A673 (cell line): ENCODE measurements around the gene PARP8. TPM values are rescaled to one million over a fixed set of nuclear protein-coding genes. Genes with fewer than 3 reads are reported as not detected.

ENCODE experiments used
- BruUV-seq: library from RNA; stranded (reverse); fragments of 400-500 nt; replicated peaks from 2 replicates; lab custom pipeline; 2021; lab: Mats Ljungman, UMichigan
- CTCF ChIA-PET: fragments of 300-600 bp; sonication (Branson Sonifier 250); formaldehyde crosslinking; loops from one replicate; lab custom pipeline; 2022; ENCODE audit warnings: antibody characterized with exemption; lab: Charles Lee
- POLR2A ChIA-PET: fragments of 300-600 bp; sonication (Branson Sonifier 250); formaldehyde crosslinking; loops from one replicate; lab custom pipeline; 2022; ENCODE audit warnings: antibody characterized with exemption; ENCODE audit not compliant: low non-redundant PET; lab: Charles Lee
- DNase-seq: peaks from one replicate; pipeline ENCODE4 v3.0.0-alpha.2; 2015; ENCODE audit warnings: low spot score
- H3K27ac ChIP-seq: fragments of 200-600 bp; sonication (generic); 2 replicates; pipeline ENCODE4 v1.5.1; 2016; ENCODE audit warnings: mixed run types, low read depth, mild to moderate bottlenecking, mixed read lengths, antibody characterized with exemption, low read length; ENCODE audit not compliant: poor library complexity, severe bottlenecking
- H3K27me3 ChIP-seq: fragments of 200-600 bp; sonication (generic); replicated peaks from 2 replicates; pipeline ENCODE4 v1.6.1; 2017; ENCODE audit warnings: mixed run types, low read depth, mild to moderate bottlenecking, mixed read lengths, antibody characterized with exemption, low read length; ENCODE audit not compliant: insufficient read depth, poor library complexity
- H3K36me3 ChIP-seq: fragments of 200-600 bp; sonication (generic); 2 replicates; pipeline ENCODE4 v1.6.1; 2016; ENCODE audit warnings: mixed run types, mild to moderate bottlenecking, mixed read lengths, antibody characterized with exemption, low read length; ENCODE audit not compliant: insufficient read depth, poor library complexity, severe bottlenecking
- H3K4me1 ChIP-seq: fragments of 200-600 bp; sonication (generic); 2 replicates; pipeline ENCODE4 v1.6.1; 2017; ENCODE audit warnings: mixed run types, mild to moderate bottlenecking, mixed read lengths, antibody characterized with exemption, low read length; ENCODE audit not compliant: insufficient read depth, poor library complexity, severe bottlenecking
- H3K4me3 ChIP-seq: fragments of 200-600 bp; sonication (generic); 2 replicates; pipeline ENCODE4 v1.5.1; 2016; ENCODE audit warnings: low read depth, mixed run types, mild to moderate bottlenecking, mixed read lengths, low read length; ENCODE audit not compliant: poor library complexity, severe bottlenecking
- H3K9me3 ChIP-seq: fragments of 200-600 bp; sonication (generic); 2 replicates; pipeline ENCODE4 v1.6.1; 2016; ENCODE audit warnings: mixed run types, low read depth, mild to moderate bottlenecking, mixed read lengths, antibody characterized with exemption, low read length; ENCODE audit not compliant: poor library complexity, severe bottlenecking
- EZH2 ChIP-seq: fragments of 200-600 bp; sonication (generic); IDR thresholded peaks from 2 replicates; pipeline ENCODE4 v1.6.1; 2017; ENCODE audit warnings: borderline replicate concordance, low read depth, mild to moderate bottlenecking, mixed read lengths, antibody characterized with exemption, low read length; ENCODE audit not compliant: poor library complexity, severe bottlenecking
- intact Hi-C: fragments of 100-400 bp; cut with micrococcal nuclease; formaldehyde crosslinking; loops from one replicate; pipeline ENCODE4 v1.10.0; 2022; ENCODE audit not compliant: unreplicated experiment
- total RNA-seq: library from RNA; stranded (reverse); gene quantifications from 2 replicates; pipeline ENCODE4 v1.2.3, GENCODE V29; 2021
- TF ChIP-seq, protein P1 (sequence below): fragments of 300-800, 200-600 bp; sonication (generic); conservative IDR thresholded peaks from 2 replicates; pipeline ENCODE4 v1.5.1; 2017; ENCODE audit warnings: low read depth, mild to moderate bottlenecking, antibody characterized with exemption, low read length, moderate library complexity, mixed read lengths

The PARP8 gene
- total RNA-seq, 1 experiment from 2014 or later = 18.0 TPM

DNA sequence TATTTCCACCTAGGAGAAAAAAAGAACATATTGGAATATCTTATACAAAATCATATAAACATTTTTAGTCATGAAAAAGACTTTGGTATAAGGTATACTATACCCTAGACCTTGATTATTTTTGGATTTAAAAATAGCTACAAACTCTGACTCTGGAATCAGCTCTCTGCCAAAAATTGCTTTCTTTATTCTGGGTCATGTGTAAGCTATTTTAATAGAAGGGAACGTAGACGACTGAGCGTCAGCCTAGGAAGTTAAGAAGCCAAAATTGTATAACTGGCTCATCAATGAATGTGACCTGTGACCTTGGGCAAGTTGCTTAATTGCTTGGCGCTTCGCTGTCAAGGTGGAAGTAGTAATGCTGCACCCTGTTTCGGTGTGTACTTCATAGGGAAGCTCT is 157.1 kb downstream of the PARP8 start:
- ChIA-PET CTCF (no interaction called here), POLR2A (no interaction called here)
- no TSS peak for BruUV-seq
- Histone ChIP-seq H3K4me3 (no peak overlapping the region), H3K27ac (no peak overlapping the region), H3K9me3 (no peaks in the 10 kb centered on the region), H3K27me3 (no peaks in the 10 kb centered on the region), H3K36me3 (no peaks in the 10 kb centered on the region), H3K4me1 (no peaks in the 10 kb centered on the region)
- TF ChIP-seq, protein P1, sequence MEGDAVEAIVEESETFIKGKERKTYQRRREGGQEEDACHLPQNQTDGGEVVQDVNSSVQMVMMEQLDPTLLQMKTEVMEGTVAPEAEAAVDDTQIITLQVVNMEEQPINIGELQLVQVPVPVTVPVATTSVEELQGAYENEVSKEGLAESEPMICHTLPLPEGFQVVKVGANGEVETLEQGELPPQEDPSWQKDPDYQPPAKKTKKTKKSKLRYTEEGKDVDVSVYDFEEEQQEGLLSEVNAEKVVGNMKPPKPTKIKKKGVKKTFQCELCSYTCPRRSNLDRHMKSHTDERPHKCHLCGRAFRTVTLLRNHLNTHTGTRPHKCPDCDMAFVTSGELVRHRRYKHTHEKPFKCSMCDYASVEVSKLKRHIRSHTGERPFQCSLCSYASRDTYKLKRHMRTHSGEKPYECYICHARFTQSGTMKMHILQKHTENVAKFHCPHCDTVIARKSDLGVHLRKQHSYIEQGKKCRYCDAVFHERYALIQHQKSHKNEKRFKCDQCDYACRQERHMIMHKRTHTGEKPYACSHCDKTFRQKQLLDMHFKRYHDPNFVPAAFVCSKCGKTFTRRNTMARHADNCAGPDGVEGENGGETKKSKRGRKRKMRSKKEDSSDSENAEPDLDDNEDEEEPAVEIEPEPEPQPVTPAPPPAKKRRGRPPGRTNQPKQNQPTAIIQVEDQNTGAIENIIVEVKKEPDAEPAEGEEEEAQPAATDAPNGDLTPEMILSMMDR = no peak
- no peak for TF ChIP-seq EZH2
- intact Hi-C loops = no loop called here
- DNase-seq = no peak

DNA sequence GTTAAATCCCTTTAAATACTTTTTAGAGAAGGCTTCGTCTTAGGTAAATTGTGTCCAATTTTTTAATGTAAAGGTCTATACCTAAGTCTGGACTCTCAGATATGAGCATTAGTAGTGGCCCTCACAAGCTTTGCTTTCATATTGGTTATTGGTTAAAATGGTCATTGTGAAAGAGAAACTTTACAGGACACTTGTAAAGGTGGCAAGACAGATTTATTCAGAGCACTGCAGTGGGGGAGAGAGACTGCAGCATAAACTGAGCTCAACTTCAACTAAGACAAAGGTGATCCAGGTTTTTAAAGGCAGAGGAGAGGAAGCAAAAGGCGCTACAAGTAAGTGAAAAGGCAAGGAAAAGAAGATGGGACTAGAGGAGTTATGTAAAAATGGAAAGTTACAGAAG is 157.7 kb downstream of the PARP8 start:
- no TSS peak for BruUV-seq
- H3K27ac ChIP-seq = no peak overlapping the region
- no peaks in the 10 kb centered on the region for H3K9me3 ChIP-seq
- no peaks in the 10 kb centered on the region for H3K4me1 ChIP-seq
- no peaks in the 10 kb centered on the region for H3K36me3 ChIP-seq
- intact Hi-C loops = no loop called here
- TF ChIP-seq EZH2 = no peak
- TF ChIP-seq, protein P1 = no peak
- no peak overlapping the region for H3K4me3 ChIP-seq
- ChIA-PET POLR2A (no interaction called here), CTCF (no interaction called here)
- DNase-seq = no peak
- no peaks in the 10 kb centered on the region for H3K27me3 ChIP-seq

DNA sequence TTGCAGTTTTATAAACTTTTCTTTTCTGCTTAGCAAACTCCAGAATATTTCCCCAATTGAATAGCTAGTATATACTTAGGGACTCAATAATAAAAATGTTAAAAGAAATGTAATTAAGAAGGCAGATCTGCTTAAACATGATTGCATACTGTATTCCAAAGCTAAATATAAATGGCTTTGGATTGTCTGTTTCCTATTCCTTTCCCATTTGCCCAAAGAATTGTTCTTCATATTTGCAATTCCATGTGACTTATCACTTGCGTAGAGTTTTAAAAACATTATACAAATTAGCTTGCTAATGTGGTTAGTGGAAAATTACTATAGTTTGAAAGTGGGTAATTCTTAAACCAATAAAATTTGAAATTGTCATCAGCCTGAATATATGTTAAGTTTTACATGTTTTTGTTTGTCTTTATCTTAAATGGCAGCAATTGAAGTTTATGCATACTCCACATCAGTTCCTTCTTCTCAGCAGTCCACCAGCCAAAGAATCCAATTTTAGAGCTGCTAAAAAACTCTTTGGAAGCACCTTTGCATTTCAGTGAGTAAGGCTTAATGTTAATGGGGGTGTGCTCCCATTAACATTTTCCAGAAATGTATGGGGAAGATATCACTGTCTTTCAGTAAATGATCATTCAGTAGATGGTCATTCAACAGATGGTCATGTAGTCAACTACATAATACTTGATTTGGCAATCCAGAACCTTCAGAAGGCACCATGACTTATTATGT is 161.2 kb downstream of the PARP8 start:
- DNase-seq = no peak
- Histone ChIP-seq H3K4me3 (no peak overlapping the region), H3K36me3 (no peaks in the 10 kb centered on the region), H3K9me3 (no peaks in the 10 kb centered on the region), H3K27me3 (no peaks in the 10 kb centered on the region), H3K4me1 (no peaks in the 10 kb centered on the region), H3K27ac (no peak overlapping the region)
- CTCF ChIA-PET = no interaction called here
- intact Hi-C loops = no loop called here
- POLR2A ChIA-PET = no interaction called here
- no TSS peak for BruUV-seq
- TF ChIP-seq EZH2 = no peak
- TF ChIP-seq, protein P1 = no peak
